ENCODE results near the gene PYGM. TPM values are rescaled to one million over a fixed set of nuclear protein-coding genes. Genes with fewer than 3 reads are reported as not detected.

PYGM gene
- total RNA-seq, 1 experiment from 2014 or later: 6.6 TPM

GRCh38 chr11:64721359-64721699 lies 38.4 kb downstream of the PYGM start:
- H3K27ac Mint-ChIP-seq: no peak overlapping the region
- DNase-seq (ENCODE audit: low spot score) (no peak), ATAC-seq (no peak)
- no peaks in the 10 kb centered on the region for H3K36me3 Mint-ChIP-seq
- POLR2A ChIA-PET: no interaction called here
- CTCF ChIA-PET: interaction anchor here (0.6 to 2.8 kb wide), 7 partner anchors 22 to 293 kb away, joined by 3 to 33 read pairs (median 4); partner anchors contain the start of genes ARL2 and RASGRP2
- peaks cover 43% of the 10 kb centered on the region for H3K4me1 Mint-ChIP-seq
- no peaks in the 10 kb centered on the region for H3K9me3 Mint-ChIP-seq
- H3K27me3 Mint-ChIP-seq (ENCODE audit: low read depth): peaks cover 65% of the 10 kb centered on the region
- H3K4me3 Mint-ChIP-seq: no peak overlapping the region
- TF ChIP-seq ZNF317 (CRISPR knock-in tag; IDR thresholded peaks at IDR 0.05; ENCODE audit: borderline replicate concordance, low read depth) (no peak), NR1H2 (CRISPR knock-in tag; IDR thresholded peaks at IDR 0.05) (no peak), ZNF263 (CRISPR knock-in tag; IDR thresholded peaks at IDR 0.05; ENCODE audit: low read depth) (no peak), USF1 (CRISPR knock-in tag; IDR thresholded peaks at IDR 0.05) (no peak), MLX (CRISPR knock-in tag; IDR thresholded peaks at IDR 0.05) (no peak), NR2C2 (CRISPR knock-in tag; IDR thresholded peaks at IDR 0.05) (no peak), NFE2L1 (CRISPR knock-in tag; IDR thresholded peaks at IDR 0.05) (no peak), GRHL2 (CRISPR knock-in tag; IDR thresholded peaks at IDR 0.05; ENCODE audit: insufficient replicate concordance, severe bottlenecking) (no peak), NFYB (CRISPR knock-in tag; conservative IDR thresholded peaks at IDR 0.05; ENCODE audit: low read depth) (no peak), SP1 (CRISPR knock-in tag; conservative IDR thresholded peaks at IDR 0.05) (no peak), AFF4 (CRISPR knock-in tag; IDR thresholded peaks at IDR 0.05; ENCODE audit: borderline replicate concordance) (no peak), FOXJ3 (CRISPR knock-in tag; IDR thresholded peaks at IDR 0.05; ENCODE audit: borderline replicate concordance) (no peak)

- CTCF ChIA-PET: interaction anchor here (0.8 to 2.8 kb wide), 3 partner anchors 32 to 294 kb away, joined by 3 to 33 read pairs (median 4); partner anchors contain the start of gene ARL2
- DNase-seq (ENCODE audit: low spot score): no peak
- peaks cover 69% of the 10 kb centered on the region for H3K27me3 Mint-ChIP-seq (ENCODE audit: low read depth)
- TF ChIP-seq IRF1 (CRISPR knock-in tag; IDR thresholded peaks at IDR 0.05) (no peak), RORB (CRISPR knock-in tag; IDR thresholded peaks at IDR 0.05) (no peak), ZNF317 (CRISPR knock-in tag; IDR thresholded peaks at IDR 0.05; ENCODE audit: borderline replicate concordance, low read depth) (no peak), MAX (CRISPR knock-in tag; IDR thresholded peaks at IDR 0.05) (no peak), TEAD4 (CRISPR knock-in tag; IDR thresholded peaks at IDR 0.05) (no peak), IRF2 (CRISPR knock-in tag; IDR thresholded peaks at IDR 0.05; ENCODE audit: borderline replicate concordance, low read depth) (no peak), ERG (CRISPR knock-in tag; IDR thresholded peaks at IDR 0.05) (no peak), STAT6 (CRISPR knock-in tag; conservative IDR thresholded peaks at IDR 0.05; ENCODE audit: low read depth) (no peak), CTCF (IDR thresholded peaks at IDR 0.05) (no peak)
- H3K4me3 Mint-ChIP-seq: no peak overlapping the region
- no peak for ATAC-seq
- H3K36me3 Mint-ChIP-seq: no peaks in the 10 kb centered on the region
- no peaks in the 10 kb centered on the region for H3K9me3 Mint-ChIP-seq
- H3K4me1 Mint-ChIP-seq: peaks cover 44% of the 10 kb centered on the region
- POLR2A ChIA-PET: no interaction called here
- H3K27ac Mint-ChIP-seq: no peak overlapping the region
Observed at GRCh38 chr11:64720640-64721358, 39.0 kb downstream of the PYGM start.
